ENCODE data around the gene PSTPIP1. TPM values are rescaled to one million over a fixed set of nuclear protein-coding genes. Genes with fewer than 3 reads are reported as not detected.

Gene PSTPIP1
- total RNA-seq, 6 experiments from 2014 or later, result 1.2 to 4.9 (median 2.2) TPM

DNA sequence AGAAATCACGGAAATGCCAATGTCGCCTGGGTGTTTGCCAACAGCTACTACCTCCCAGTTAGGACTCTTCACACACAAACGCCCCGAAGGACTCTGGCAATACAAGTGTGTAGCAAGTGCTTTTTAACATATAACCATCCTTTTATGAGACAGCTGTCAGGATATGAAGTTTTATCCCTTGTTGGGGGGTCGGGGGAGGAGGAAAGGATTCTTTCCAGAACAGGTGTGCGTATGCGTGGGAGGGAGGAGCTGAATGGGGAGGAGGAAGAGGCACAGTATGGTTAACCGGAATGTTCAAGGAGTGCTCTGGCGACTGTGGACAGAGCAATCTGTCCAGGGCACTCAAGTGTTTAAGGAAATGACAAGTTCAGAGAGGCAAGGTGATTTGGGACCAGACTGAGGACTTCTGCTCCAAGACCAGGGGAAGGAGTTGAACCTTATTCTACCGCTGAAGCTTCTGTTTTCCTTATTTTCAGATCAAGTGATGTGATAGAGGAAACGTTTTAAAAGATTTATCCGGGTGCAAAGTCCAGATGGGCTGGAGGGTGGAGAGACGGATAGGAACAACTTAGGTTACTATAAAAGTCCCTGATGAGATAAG, 74.7 kb downstream of the PSTPIP1 start:
- WGBS (ENCODE audit: insufficient coverage, low coverage, low lambda C conversion rate, missing lambda C conversion rate), result 20% methylated on average over 12 of the region's 13 CpGs
- ATAC-seq, result peak in 1 of 4 donors; percentile 8
- H3K4me1 ChIP-seq, result peaks cover 0 to 33% (median 12%) of the 10 kb centered on the region in 4 donors
- no peaks in the 10 kb centered on the region for H3K27me3 ChIP-seq
- H3K4me3 ChIP-seq, result peak overlapping the region in 2 of 3 donors; percentile 93
- H3K36me3 ChIP-seq, result no peaks in the 10 kb centered on the region
- TF ChIP-seq, protein P1, sequence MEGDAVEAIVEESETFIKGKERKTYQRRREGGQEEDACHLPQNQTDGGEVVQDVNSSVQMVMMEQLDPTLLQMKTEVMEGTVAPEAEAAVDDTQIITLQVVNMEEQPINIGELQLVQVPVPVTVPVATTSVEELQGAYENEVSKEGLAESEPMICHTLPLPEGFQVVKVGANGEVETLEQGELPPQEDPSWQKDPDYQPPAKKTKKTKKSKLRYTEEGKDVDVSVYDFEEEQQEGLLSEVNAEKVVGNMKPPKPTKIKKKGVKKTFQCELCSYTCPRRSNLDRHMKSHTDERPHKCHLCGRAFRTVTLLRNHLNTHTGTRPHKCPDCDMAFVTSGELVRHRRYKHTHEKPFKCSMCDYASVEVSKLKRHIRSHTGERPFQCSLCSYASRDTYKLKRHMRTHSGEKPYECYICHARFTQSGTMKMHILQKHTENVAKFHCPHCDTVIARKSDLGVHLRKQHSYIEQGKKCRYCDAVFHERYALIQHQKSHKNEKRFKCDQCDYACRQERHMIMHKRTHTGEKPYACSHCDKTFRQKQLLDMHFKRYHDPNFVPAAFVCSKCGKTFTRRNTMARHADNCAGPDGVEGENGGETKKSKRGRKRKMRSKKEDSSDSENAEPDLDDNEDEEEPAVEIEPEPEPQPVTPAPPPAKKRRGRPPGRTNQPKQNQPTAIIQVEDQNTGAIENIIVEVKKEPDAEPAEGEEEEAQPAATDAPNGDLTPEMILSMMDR (IDR thresholded peaks at IDR 0.05), result no peak
- no peak for TF ChIP-seq POLR2A (IDR thresholded peaks at IDR 0.05)
- intact Hi-C loops (cut with DNase I), result no loop called here
- DNase-seq, result no peak
- no peaks in the 10 kb centered on the region for H3K9me3 ChIP-seq
- H3K27ac ChIP-seq, result no peak overlapping the region

DNA sequence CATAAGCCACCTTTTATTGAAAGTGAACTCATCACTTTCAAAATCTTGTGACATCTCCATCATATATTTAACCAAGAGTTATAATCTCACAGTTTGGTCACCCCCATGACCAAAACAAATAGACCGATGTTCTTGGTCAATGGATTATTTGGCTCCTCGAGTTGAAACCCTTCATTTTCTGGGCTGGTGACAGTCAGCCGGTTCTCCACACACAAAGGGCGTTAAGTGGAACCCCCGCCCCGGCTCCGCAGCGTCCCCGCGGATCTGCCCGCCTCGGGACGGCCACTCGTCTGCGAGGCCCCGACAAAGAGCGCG, 75.2 kb downstream of the PSTPIP1 start:
- WGBS (ENCODE audit: insufficient coverage, low coverage, low lambda C conversion rate, missing lambda C conversion rate), result 0% methylated on average over 11 of the region's 18 CpGs
- H3K4me1 ChIP-seq, result peaks cover 0 to 28% (median 10%) of the 10 kb centered on the region in 4 donors
- DNase-seq (no peak), ATAC-seq (no peak)
- no peaks in the 10 kb centered on the region for H3K27me3 ChIP-seq
- TF ChIP-seq, protein P1 (IDR thresholded peaks at IDR 0.05), result no peak
- peak overlapping the region; percentile 88 to 93 (median 93) for H3K4me3 ChIP-seq
- H3K9me3 ChIP-seq, result no peaks in the 10 kb centered on the region
- no peaks in the 10 kb centered on the region for H3K36me3 ChIP-seq
- intact Hi-C loops (cut with DNase I), result no loop called here
- peak overlapping the region; percentile 62 to 70 (median 69) for H3K27ac ChIP-seq

DNA sequence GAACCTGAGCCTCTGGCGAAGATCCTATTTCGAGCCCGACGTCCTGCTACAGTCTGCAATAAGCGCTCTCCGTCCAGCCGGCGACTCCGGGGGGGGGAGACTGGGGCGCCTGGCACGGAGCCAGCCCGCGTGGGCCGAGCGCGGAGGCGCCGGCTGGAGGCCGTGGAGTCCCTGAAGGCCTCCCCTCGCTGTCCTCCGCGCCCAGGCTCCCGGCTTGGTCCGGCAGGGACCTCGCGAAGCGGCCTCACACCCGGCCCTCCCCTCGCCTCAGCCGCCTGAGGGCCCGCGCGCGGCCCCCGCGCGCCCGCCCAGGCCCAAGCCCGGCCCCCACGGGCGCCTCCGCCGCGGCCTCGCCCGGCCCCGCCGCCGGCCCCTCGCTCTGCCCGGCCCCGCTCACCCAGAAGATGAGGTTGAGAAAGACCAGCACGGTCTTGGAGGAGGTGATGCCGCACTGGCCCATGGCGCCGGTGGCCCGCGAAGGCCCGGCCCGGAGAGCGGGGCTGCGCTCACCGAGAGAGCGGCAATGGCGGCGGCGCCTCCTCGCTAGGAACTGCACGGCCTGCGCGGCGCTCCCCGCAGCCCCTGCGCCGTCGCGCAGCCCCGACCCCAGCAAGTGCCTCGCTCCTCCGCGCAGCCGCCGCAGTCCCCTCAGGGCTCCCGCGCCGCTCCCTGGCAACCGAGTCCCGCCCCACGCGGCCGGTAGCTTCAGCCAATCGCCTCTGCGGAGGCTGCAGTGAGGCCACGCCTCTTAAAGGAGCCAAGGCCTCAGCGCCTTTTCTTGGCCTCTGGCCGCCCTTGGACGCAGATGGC, 75.8 kb downstream of the PSTPIP1 start, which contains the start of gene TSPAN3:
Gene TSPAN3, minus strand, starts transcription at position 615 of the 810 bp plus-strand sequence. Its CDS starts 155 bp downstream, at position 460.
- WGBS (ENCODE audit: insufficient coverage, low coverage, low lambda C conversion rate, missing lambda C conversion rate), result 0% methylated on average over 2 of the region's 97 CpGs
- no peaks in the 10 kb centered on the region for H3K9me3 ChIP-seq
- DNase-seq (peak; percentile 95 to 96 (median 95)), ATAC-seq (peak; percentile 95 to 98 (median 97))
- TF ChIP-seq, protein P1 (IDR thresholded peaks at IDR 0.05), result no peak
- TF ChIP-seq POLR2A (IDR thresholded peaks at IDR 0.05), result peak; percentile 76
- H3K4me1 ChIP-seq, result peaks cover 0 to 26% (median 10%) of the 10 kb centered on the region in 4 donors
- intact Hi-C loops (cut with DNase I), result no loop called here
- peak within 1 kb of the TSS; percentile 62 to 70 (median 69) for H3K27ac ChIP-seq
- no peaks in the 10 kb centered on the region for H3K36me3 ChIP-seq
- no peaks in the 10 kb centered on the region for H3K27me3 ChIP-seq
- H3K4me3 ChIP-seq, result peak within 1 kb of the TSS; percentile 88 to 93 (median 93)

DNA sequence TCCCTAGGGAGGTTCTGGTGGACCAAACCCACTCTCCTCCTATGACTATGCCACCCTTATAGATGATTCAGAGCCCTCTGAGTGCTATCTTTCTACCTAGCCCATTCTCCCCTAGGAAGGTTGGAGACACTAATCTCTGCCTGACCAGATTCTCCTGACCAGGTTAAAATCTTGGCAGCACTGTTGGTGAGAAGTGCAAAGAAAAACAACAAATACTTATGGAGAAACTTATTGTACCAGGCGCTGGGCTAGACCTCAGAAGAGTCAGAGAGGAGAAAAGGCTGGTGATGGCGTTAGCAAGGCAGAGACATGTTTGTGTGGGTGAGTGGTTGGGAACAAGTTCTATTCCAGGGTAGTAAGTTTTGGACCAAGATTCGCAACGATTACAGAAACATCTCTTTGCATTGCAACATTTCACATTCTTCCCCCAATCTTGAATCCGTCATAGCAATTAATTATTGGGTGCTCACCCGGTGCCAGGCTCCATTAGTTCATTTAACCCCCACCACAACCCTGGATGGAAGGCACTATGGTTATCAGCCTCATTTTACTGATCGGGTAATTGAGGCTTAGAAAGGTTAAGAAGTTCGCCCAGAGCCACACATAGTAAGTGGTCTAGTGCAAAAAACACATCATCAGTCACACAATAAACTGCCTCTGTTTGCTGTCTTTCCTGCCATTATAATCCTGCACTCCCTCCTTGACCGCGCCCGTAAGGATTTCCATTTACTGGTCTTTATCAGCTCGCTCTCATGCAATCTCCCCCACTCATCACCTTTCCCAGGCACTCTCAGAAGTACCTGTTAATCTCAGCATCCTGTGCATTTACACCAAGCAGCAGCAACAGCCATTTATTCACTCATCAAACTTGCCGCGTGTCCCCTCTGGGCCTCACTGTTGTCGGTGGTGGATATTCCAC, 76.6 kb downstream of the PSTPIP1 start:
- Histone ChIP-seq H3K36me3 (no peaks in the 10 kb centered on the region), H3K27me3 (no peaks in the 10 kb centered on the region), H3K4me3 (peak overlapping the region in 2 of 3 donors; percentile 93), H3K4me1 (peaks cover 0 to 24% (median 10%) of the 10 kb centered on the region in 4 donors), H3K27ac (no peak overlapping the region), H3K9me3 (no peaks in the 10 kb centered on the region)
- no peak for TF ChIP-seq POLR2A (IDR thresholded peaks at IDR 0.05)
- TF ChIP-seq, protein P1 (IDR thresholded peaks at IDR 0.05), result no peak
- no peak for DNase-seq
- ATAC-seq, result no peak
- WGBS (ENCODE audit: insufficient coverage, low coverage, low lambda C conversion rate, missing lambda C conversion rate), result 79% methylated on average over 9 of the region's 15 CpGs
- intact Hi-C loops (cut with DNase I), result no loop called here

Data from right lobe of liver (tissue), 6 donors.